Measurements from ENCODE around the gene ADCY10.

Gene ADCY10

GRCh38 chr1:167766538-167766937 lies 147.4 kb downstream of the ADCY10 start:
- peaks cover 4% of the 10 kb centered on the region; the same call in 1 of the 2 replicates for H3K4me1 ChIP-seq (ENCODE audit: insufficient read depth, low read length)
- H3K27me3 ChIP-seq (ENCODE audit: insufficient read depth, low read length) = peaks cover 28% of the 10 kb centered on the region
- H3K27ac ChIP-seq (ENCODE audit: low read length) = no peak overlapping the region
- no peak overlapping the region for H3K9ac ChIP-seq (ENCODE audit: low read depth, low read length)
- H3K9me3 ChIP-seq (ENCODE audit: insufficient read depth, low read depth, low read length) = no peaks in the 10 kb centered on the region
- H3K36me3 ChIP-seq (ENCODE audit: insufficient read depth, low read depth, low read length) = peaks cover 44% of the 10 kb centered on the region
- no peak overlapping the region for H3K4me3 ChIP-seq (ENCODE audit: low read length)

DNA sequence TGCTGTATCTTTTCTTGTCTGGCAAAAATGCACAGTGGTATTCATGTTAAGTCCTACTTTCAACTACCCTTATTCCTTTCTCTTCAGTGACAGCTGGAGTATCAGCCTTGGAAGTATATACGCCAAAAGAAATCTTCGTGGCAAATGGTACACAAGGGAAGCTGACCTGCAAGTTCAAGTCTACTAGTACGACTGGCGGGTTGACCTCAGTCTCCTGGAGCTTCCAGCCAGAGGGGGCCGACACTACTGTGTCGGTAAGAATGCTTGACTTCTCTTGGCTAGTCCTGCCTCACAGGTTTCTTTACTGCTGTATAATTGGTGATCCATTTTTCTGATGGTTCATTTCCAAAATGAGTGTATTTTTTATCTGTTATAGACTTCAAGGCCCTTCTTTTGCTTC lies 148.4 kb downstream of the ADCY10 start:
- Histone ChIP-seq H3K27ac (ENCODE audit: low read length) (no peak overlapping the region), H3K27me3 (ENCODE audit: insufficient read depth, low read length) (peaks cover 28% of the 10 kb centered on the region), H3K36me3 (ENCODE audit: insufficient read depth, low read depth, low read length) (peaks cover 42% of the 10 kb centered on the region), H3K4me1 (ENCODE audit: insufficient read depth, low read length) (peaks cover 4% of the 10 kb centered on the region; the same call in 1 of the 2 replicates), H3K9me3 (ENCODE audit: insufficient read depth, low read depth, low read length) (no peaks in the 10 kb centered on the region), H3K9ac (ENCODE audit: low read depth, low read length) (no peak overlapping the region), H3K4me3 (ENCODE audit: low read length) (no peak overlapping the region)

DNA sequence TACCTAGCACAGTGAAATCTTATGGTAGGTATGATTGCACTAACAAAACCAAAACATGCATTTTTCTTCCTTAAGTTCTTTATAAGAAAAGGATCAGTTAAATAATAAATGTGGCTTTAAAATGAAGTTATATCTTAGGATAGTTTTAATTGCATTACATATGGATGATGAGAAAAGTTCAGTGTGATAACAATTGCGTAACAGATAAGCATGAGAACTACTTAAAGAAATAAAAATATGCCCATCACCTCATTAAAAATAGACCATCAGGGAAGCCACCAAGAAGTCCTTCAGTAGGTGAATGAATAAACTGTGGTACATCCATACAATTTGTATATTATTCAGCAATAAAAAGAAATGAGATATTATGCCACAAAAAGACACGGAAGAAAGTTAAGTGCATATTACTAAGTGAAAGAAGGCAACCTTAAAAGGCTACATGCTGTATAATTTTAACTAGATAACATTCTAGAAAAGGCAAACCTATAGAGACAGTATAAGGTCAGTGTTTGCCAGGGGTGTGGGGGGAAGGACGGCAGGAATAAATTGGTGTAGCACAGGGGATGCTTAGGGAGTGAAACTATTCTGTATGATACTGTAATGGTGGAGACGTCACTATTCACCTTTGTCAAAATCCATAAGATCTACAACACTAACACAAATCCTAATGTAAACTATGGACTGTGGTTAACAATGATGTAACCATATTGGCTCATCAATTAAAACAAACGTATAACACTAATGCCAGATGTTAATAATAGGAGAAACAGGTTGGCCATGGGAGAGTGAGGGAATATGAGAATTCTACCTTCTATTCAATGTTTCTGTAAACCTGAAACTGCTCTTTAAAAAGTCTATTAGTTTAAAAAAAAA lies 149.2 kb downstream of the ADCY10 start:
- Histone ChIP-seq H3K27ac (ENCODE audit: low read length) (no peak overlapping the region), H3K27me3 (ENCODE audit: insufficient read depth, low read length) (peaks cover 25% of the 10 kb centered on the region), H3K36me3 (ENCODE audit: insufficient read depth, low read depth, low read length) (peaks cover 34% of the 10 kb centered on the region), H3K4me1 (ENCODE audit: insufficient read depth, low read length) (no peaks in the 10 kb centered on the region), H3K9ac (ENCODE audit: low read depth, low read length) (no peak overlapping the region), H3K4me3 (ENCODE audit: low read length) (no peak overlapping the region), H3K9me3 (ENCODE audit: insufficient read depth, low read depth, low read length) (no peaks in the 10 kb centered on the region)

DNA sequence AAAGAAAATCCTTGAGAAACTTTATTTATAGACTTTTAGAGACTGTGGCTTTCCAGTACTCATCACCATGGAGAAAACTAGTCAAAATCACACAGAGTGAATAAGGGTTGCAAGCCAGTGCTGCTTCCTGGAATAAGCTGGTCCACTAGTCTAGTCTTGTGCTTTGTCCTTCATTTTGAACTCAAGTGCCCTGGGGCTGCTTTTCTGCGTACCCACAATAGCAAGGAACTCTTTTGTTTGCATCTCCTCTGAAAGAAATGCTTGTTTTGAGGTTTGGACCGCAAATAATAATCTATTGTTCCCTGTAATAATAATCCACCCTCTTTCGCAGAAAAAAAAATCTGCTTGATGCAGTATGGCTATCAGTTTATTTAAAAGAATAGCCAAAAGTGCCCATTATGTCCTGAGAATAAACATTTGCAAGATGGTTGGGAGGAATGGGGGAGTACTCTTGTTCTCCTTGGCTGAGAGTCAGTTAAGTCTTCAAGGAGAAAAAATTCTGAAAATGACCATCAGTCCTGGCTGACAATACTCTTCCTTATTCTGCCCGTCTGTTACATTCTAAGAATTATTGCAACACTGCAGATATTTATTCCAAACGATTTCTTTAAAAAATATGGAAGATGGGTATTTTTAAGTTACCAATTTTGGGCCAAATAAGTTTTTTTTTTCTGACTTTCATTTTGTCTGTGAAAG lies 150.3 kb downstream of the ADCY10 start:
- Histone ChIP-seq H3K9me3 (ENCODE audit: insufficient read depth, low read depth, low read length) (no peaks in the 10 kb centered on the region), H3K27me3 (ENCODE audit: insufficient read depth, low read length) (peaks cover 15% of the 10 kb centered on the region), H3K36me3 (ENCODE audit: insufficient read depth, low read depth, low read length) (peaks cover 24% of the 10 kb centered on the region), H3K4me3 (ENCODE audit: low read length) (no peak overlapping the region), H3K4me1 (ENCODE audit: insufficient read depth, low read length) (peaks cover 5% of the 10 kb centered on the region; the same call in 1 of the 2 replicates), H3K27ac (ENCODE audit: low read length) (no peak overlapping the region), H3K9ac (ENCODE audit: low read depth, low read length) (no peak overlapping the region)

GRCh38 chr1:167762061-167762746 lies 151.7 kb downstream of the ADCY10 start:
- H3K36me3 ChIP-seq (ENCODE audit: insufficient read depth, low read depth, low read length) = peaks cover 14% of the 10 kb centered on the region; the same call in 1 of the 2 replicates
- no peak overlapping the region for H3K4me3 ChIP-seq (ENCODE audit: low read length)
- H3K4me1 ChIP-seq (ENCODE audit: insufficient read depth, low read length) = peaks cover 5% of the 10 kb centered on the region; the same call in 1 of the 2 replicates
- H3K27ac ChIP-seq (ENCODE audit: low read length) = no peak overlapping the region
- peaks cover under 1% of the 10 kb centered on the region; the same call in 1 of the 2 replicates for H3K27me3 ChIP-seq (ENCODE audit: insufficient read depth, low read length)
- H3K9ac ChIP-seq (ENCODE audit: low read depth, low read length) = no peak overlapping the region
- no peaks in the 10 kb centered on the region for H3K9me3 ChIP-seq (ENCODE audit: insufficient read depth, low read depth, low read length)

DNA sequence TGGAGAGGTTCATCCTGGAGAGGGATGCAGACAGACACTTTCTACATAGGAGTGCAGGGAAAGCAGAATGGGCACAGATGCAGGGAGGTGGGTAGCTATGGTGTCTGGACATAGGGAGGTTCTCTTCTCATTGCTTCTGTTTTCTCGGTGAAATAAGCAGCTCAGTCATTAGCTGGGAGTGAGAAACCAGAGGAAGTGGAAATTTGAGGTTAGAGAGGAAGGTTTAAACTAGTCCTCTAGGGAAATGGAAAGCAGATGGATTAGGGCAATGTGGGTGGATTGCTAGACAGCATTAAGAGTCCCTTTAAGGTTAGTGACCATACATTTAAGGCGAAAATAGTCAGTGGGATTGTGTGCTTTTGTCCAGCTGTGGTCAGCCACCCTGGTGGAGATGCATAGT lies 152.5 kb downstream of the ADCY10 start:
- peaks cover 5% of the 10 kb centered on the region; the same call in 1 of the 2 replicates for H3K4me1 ChIP-seq (ENCODE audit: insufficient read depth, low read length)
- H3K27ac ChIP-seq (ENCODE audit: low read length) = no peak overlapping the region

More for the DNA sequence above, 152.5 kb downstream of the ADCY10 start:
- no peak overlapping the region for H3K4me3 ChIP-seq (ENCODE audit: low read length)
- no peaks in the 10 kb centered on the region for H3K9me3 ChIP-seq (ENCODE audit: insufficient read depth, low read depth, low read length)
- peaks cover 6% of the 10 kb centered on the region; the same call in 1 of the 2 replicates for H3K36me3 ChIP-seq (ENCODE audit: insufficient read depth, low read depth, low read length)
- H3K27me3 ChIP-seq (ENCODE audit: insufficient read depth, low read length) = no peaks in the 10 kb centered on the region; the same call in 1 of the 2 replicates
- no peak overlapping the region for H3K9ac ChIP-seq (ENCODE audit: low read depth, low read length)
